OCI-LY1 (cell line): ENCODE measurements around the gene ESF1.

Experiments
- H2AFZ ChIP-seq: fragments of 200-600 bp; sonication (generic), shearing (Covaris generic); 2 replicates; pipeline ENCODE4 v1.6.0; 2014; ENCODE audit warnings: antibody characterized with exemption, mild to moderate bottlenecking, low read length
- H3F3A ChIP-seq: fragments of 200-600 bp; sonication (generic), shearing (Covaris generic); 2 replicates; pipeline ENCODE4 v1.6.0; 2014; ENCODE audit warnings: mild to moderate bottlenecking, antibody characterized with exemption, low read length, moderate library complexity; ENCODE audit not compliant: insufficient read depth
- H3K27ac ChIP-seq: fragments of 200-600 bp; sonication (generic); 2 replicates; pipeline ENCODE4 v1.5.1; 2014; ENCODE audit warnings: low read length, mixed run types, mild to moderate bottlenecking, low read depth; ENCODE audit not compliant: poor library complexity, severe bottlenecking
- H3K27me3 ChIP-seq: fragments of 200-600 bp; sonication (generic); 2 replicates; pipeline ENCODE4 v1.6.0; 2014; ENCODE audit warnings: antibody characterized with exemption, mild to moderate bottlenecking, low read length, moderate library complexity; ENCODE audit not compliant: insufficient read depth
- H3K36me3 ChIP-seq: fragments of 200-600 bp; sonication (generic); 2 replicates; pipeline ENCODE4 v1.6.1; 2014; ENCODE audit warnings: mild to moderate bottlenecking, antibody characterized with exemption, low read length, moderate library complexity, mixed read lengths; ENCODE audit not compliant: insufficient read depth
- H3K4me1 ChIP-seq: fragments of 200-600 bp; sonication (generic); 2 replicates; pipeline ENCODE4 v1.5.1; 2014; ENCODE audit warnings: mild to moderate bottlenecking, low read length, moderate library complexity; ENCODE audit not compliant: insufficient read depth, severe bottlenecking
- H3K4me2 ChIP-seq: fragments of 200-600 bp; sonication (generic), shearing (Covaris generic); 2 replicates; pipeline ENCODE4 v1.6.1; 2014; ENCODE audit warnings: low read length
- H3K4me3 ChIP-seq: fragments of 200-600 bp; sonication (generic); 2 replicates; pipeline ENCODE4 v1.5.1; 2014; ENCODE audit warnings: low read length, low read depth, mild to moderate bottlenecking, mixed read lengths; ENCODE audit not compliant: poor library complexity, severe bottlenecking
- H3K79me2 ChIP-seq: fragments of 200-600 bp; shearing (Covaris generic); 2 replicates; pipeline ENCODE4 v1.6.1; 2016; ENCODE audit warnings: mixed run types, low read length, mixed read lengths; ENCODE audit not compliant: insufficient read depth
- H3K9ac ChIP-seq: fragments of 200-600 bp; sonication (generic), shearing (Covaris generic); 2 replicates; pipeline ENCODE4 v1.6.1; 2014; ENCODE audit warnings: mild to moderate bottlenecking, low read length, mixed read lengths
- H3K9me2 ChIP-seq: fragments of 200-600 bp; sonication (generic), shearing (Covaris generic); 2 replicates; pipeline ENCODE4 v1.6.1; 2014; ENCODE audit warnings: low read depth, mild to moderate bottlenecking, low read length, mixed read lengths
- H3K9me3 ChIP-seq: fragments of 200-600 bp; shearing (Covaris generic); 2 replicates; pipeline ENCODE4 v1.6.1; 2014; ENCODE audit warnings: low read length, mixed read lengths
- H4K20me1 ChIP-seq: fragments of 200-600 bp; sonication (generic), shearing (Covaris generic); 2 replicates; pipeline ENCODE4 v1.6.0; 2016; ENCODE audit warnings: mild to moderate bottlenecking, low read length; ENCODE audit not compliant: insufficient read depth
- EZH2 ChIP-seq: fragments of 200-600 bp; sonication (generic), shearing (Covaris generic); IDR thresholded peaks from 2 replicates; pipeline ENCODE4 v1.8.0; 2017; ENCODE audit warnings: borderline replicate concordance, mixed run types, mild to moderate bottlenecking, antibody characterized with exemption, low read length, moderate library complexity, mixed read lengths
- TF ChIP-seq, protein P1 (sequence below): fragments of 200-600 bp; sonication (generic), shearing (Covaris generic); IDR thresholded peaks from 2 replicates; pipeline ENCODE4 v1.5.1; 2017; ENCODE audit warnings: mild to moderate bottlenecking, antibody characterized with exemption, low read length, moderate library complexity, mixed read lengths

ESF1 gene

DNA sequence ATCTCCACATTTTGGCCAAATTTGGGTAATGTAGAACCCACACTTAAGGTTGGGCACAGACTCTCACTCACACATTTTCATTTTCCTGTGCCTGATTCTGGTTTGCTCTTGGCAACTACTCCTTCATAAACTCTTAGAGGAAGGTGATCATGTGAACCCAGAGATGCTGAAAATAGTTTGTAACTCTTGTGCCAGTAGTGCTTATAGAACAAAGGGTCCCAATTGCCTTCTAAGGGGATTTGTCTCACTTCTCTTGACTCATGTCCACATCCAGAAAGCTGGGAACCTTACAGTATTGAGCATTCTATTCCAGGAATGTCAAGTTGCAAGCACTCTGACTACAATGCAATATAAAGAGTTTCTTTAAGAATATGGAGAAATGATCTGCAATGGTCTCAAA, 84.0 kb downstream of the ESF1 start:
- TF ChIP-seq, protein P1, sequence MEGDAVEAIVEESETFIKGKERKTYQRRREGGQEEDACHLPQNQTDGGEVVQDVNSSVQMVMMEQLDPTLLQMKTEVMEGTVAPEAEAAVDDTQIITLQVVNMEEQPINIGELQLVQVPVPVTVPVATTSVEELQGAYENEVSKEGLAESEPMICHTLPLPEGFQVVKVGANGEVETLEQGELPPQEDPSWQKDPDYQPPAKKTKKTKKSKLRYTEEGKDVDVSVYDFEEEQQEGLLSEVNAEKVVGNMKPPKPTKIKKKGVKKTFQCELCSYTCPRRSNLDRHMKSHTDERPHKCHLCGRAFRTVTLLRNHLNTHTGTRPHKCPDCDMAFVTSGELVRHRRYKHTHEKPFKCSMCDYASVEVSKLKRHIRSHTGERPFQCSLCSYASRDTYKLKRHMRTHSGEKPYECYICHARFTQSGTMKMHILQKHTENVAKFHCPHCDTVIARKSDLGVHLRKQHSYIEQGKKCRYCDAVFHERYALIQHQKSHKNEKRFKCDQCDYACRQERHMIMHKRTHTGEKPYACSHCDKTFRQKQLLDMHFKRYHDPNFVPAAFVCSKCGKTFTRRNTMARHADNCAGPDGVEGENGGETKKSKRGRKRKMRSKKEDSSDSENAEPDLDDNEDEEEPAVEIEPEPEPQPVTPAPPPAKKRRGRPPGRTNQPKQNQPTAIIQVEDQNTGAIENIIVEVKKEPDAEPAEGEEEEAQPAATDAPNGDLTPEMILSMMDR = no peak
- no peak for TF ChIP-seq EZH2
- Histone ChIP-seq H3K9ac (no peak overlapping the region), H3K79me2 (no peaks in the 10 kb centered on the region), H2AFZ (no peak overlapping the region), H3K4me3 (no peak overlapping the region), H4K20me1 (no peaks in the 10 kb centered on the region), H3K4me1 (no peaks in the 10 kb centered on the region), H3K27me3 (no peaks in the 10 kb centered on the region), H3F3A (no peaks in the 10 kb centered on the region), H3K27ac (no peak overlapping the region), H3K9me2 (no peaks in the 10 kb centered on the region), H3K4me2 (no peak overlapping the region), H3K9me3 (no peaks in the 10 kb centered on the region), H3K36me3 (no peaks in the 10 kb centered on the region)

DNA sequence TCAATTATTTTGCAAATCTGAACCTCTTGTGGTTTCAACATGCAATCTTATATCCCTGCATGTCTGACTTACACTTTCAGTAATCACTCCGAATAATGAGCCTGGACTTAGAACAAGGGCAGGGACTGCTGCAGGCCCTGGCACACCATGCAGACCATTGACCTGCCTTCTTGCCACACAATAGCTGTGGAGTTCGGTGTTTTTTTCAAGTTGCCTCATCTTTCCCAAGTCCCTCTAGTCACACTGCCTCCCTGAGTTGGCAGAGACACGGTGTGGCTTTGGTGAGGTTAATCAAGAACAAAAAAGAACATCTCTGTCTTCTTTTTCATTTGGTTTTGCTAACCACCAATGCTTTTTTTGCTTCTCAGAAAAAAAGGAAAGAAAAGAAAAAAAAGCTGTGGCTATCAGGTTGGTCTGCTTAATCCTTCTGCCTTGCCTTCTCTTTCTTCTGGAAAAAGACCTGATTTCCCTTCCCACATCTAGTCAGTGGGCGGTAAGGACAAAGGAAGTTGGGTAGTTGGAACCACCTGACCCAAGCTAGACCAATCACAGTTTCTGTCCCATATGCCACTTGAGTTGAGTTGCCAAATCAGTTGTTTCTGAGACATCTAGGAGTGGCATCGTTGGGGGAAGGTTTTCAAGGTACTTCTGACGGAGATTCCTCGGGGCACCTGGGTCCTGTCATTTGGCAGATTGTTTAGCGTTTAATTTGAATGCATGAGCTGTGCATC, 90.1 kb downstream of the ESF1 start:
- H3F3A ChIP-seq = no peaks in the 10 kb centered on the region
- H2AFZ ChIP-seq = no peak overlapping the region
- H3K4me2 ChIP-seq = no peak overlapping the region
- H3K4me1 ChIP-seq = no peaks in the 10 kb centered on the region
- no peaks in the 10 kb centered on the region for H3K79me2 ChIP-seq
- no peak overlapping the region for H3K4me3 ChIP-seq
- no peak overlapping the region for H3K9ac ChIP-seq
- no peaks in the 10 kb centered on the region for H4K20me1 ChIP-seq
- no peaks in the 10 kb centered on the region for H3K9me3 ChIP-seq
- no peaks in the 10 kb centered on the region for H3K27me3 ChIP-seq
- TF ChIP-seq EZH2 = no peak
- TF ChIP-seq, protein P1 = no peak
- no peaks in the 10 kb centered on the region for H3K36me3 ChIP-seq
- H3K27ac ChIP-seq = no peak overlapping the region
- no peaks in the 10 kb centered on the region for H3K9me2 ChIP-seq

DNA sequence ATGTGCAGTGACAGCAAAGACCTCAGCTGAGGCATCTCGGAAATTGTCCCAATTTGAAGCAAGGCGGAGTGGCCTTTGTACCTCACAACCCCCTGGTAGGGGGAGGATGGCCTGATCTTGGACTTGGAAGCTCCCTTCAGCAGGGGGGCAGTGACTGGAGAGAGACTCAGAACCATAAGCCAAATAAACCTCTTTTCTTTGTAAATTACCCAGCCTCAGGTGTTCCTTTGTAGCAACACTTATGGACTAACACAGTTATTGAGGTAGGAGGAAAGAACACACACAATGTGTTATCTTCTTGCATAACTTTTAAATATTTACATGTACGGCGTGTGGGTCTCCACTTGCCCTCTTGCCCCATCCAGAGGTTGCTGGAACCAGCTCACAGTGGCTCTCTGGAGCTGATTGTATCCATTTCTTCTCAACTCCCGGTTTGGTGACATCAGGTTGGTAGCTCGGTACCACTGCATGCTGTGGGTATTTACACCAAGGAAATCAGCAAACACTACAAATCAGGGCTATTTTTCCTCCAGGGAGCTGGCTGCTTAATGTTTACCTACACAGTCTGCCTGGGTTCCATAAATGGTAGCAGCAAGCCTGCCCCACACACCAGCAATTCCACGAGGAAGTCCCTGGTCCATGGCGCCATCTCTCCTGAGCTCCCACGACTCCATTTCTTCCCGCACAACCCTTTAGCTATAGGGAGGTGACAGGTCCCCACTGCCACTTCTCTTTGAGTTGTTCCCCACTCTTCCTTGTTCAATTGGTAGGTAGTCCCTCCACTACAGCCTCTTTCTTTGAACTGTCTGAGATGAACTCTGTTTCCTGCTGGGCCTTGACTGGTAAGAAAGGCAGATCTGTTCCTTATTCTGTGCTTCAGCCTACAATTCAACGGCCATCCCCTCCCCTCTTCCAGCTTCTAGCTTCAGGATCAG, 91.7 kb downstream of the ESF1 start:
- Histone ChIP-seq H3K4me2 (no peak overlapping the region), H3K9ac (no peak overlapping the region), H3K27me3 (no peaks in the 10 kb centered on the region), H3K9me2 (no peaks in the 10 kb centered on the region), H3K27ac (no peak overlapping the region), H3K79me2 (no peaks in the 10 kb centered on the region), H3K4me3 (no peak overlapping the region), H2AFZ (no peak overlapping the region), H3F3A (no peaks in the 10 kb centered on the region), H4K20me1 (no peaks in the 10 kb centered on the region), H3K36me3 (no peaks in the 10 kb centered on the region), H3K9me3 (no peaks in the 10 kb centered on the region), H3K4me1 (no peaks in the 10 kb centered on the region)
- TF ChIP-seq, protein P1 = no peak
- TF ChIP-seq EZH2 = no peak
